Ectodermal cell (in vitro differentiated cells): ENCODE data around the gene RILP.

Experiments used
- H3K27ac ChIP-seq: 2 replicates; pipeline ENCODE4 v1.7.0; 2013; ENCODE audit warnings: mild to moderate bottlenecking, low read depth, low read length; ENCODE audit not compliant: insufficient read depth, poor library complexity, severe bottlenecking
- H3K27me3 ChIP-seq: 2 replicates; pipeline ENCODE4 v1.7.0; 2013; ENCODE audit warnings: mild to moderate bottlenecking, low read length; ENCODE audit not compliant: insufficient read depth, control insufficient read depth, poor library complexity, severe bottlenecking
- H3K36me3 ChIP-seq: one replicate; pipeline ENCODE4 v1.7.0; 2013; ENCODE audit warnings: low read length; ENCODE audit not compliant: control insufficient read depth, insufficient read depth
- H3K4me1 ChIP-seq: one replicate; pipeline ENCODE4 v1.7.0; 2013; ENCODE audit warnings: low read length; ENCODE audit not compliant: control insufficient read depth, insufficient read depth
- H3K4me3 ChIP-seq: 2 replicates; pipeline ENCODE4 v1.7.0; 2013; ENCODE audit warnings: low read depth, low read length, control low read depth; ENCODE audit not compliant: insufficient read depth
- H3K9me3 ChIP-seq: 2 replicates; pipeline ENCODE4 v1.7.0; 2013; ENCODE audit warnings: mild to moderate bottlenecking, low read length, moderate library complexity; ENCODE audit not compliant: control insufficient read depth
- WGBS, 2 experiments: methylation state at CpG; one replicate each; pipeline ENCODE4 v1.1.7; 2013; ENCODE audit warnings: missing lambda C conversion rate in 2 of 2; 5-methylcytosine and 5-hydroxymethylcytosine counted together

RILP gene

DNA sequence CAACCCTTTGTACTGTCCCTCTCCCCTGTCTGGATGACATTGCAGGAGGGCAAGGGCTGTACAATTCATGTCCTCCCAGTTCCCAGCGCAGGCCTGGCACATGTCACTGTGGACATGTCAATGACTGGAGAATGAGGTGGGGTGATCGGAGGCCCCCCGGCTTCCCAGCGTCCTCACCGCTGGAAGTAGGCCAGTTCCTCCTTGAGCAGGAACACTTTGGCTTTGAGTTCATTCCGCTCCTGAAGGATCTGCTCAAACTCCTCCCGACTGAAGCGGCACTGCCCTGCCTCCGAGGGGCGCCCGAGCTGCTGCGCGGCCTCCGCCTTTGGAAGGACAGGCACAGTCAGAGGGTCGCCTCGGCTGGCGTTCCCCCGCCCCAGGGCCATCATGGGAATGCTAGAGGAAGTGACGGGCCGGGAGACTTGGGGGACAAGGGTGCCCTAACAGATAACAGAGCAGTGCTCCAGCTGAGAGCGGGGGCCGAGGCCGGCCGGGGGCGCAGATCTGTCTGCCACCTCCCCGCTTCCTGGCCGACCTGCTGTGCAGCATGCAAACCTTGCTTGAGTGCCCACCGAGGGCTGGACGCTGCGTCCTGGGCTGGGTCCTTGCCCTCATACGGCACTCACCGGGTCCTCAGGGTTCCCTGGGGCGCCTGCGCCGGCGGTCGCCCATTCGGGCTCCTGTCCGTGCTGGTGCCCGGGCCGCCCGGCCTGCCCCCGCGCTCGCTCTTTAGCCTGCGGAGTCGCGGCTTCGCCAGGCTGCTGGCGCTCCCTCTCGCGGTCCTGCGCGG is 1.3 kb downstream of the RILP start:
- peak overlapping the region; percentile 26 for H3K27ac ChIP-seq
- H3K4me1 ChIP-seq, result peaks cover 25% of the 10 kb centered on the region
- 18 to 20% methylated on average over 54 of the region's 54 CpGs for WGBS, 2 experiments

DNA sequence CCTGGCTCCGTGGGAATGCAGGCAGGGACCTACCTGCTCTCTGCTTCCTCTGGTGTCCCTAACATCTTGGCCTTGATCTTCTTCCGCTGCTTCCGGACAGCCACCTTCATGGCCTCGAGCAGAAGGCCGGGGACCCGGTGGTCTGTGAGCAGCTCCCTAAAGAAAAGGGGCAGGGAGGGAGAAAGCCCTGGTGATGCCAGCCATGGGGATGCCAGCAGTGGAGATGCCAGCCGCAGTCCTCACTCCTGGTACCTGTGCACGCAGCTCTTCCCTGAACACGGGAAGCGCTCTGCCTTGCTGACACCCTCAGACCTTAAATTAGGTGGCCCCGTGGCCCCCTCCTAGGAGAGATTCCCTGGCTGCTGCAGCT is 1.9 kb downstream of the RILP start:
- WGBS, 2 experiments, result 89 to 90% methylated on average over 11 of the region's 11 CpGs
- H3K36me3 ChIP-seq, result peaks cover 22% of the 10 kb centered on the region
- H3K27ac ChIP-seq, result no peak overlapping the region
- peaks cover 25% of the 10 kb centered on the region for H3K4me1 ChIP-seq
- H3K27me3 ChIP-seq, result peaks cover 39% of the 10 kb centered on the region
- H3K4me3 ChIP-seq, result no peak overlapping the region
- no peaks in the 10 kb centered on the region for H3K9me3 ChIP-seq

More for the DNA sequence above, 1.3 kb downstream of the RILP start:
- Histone ChIP-seq H3K4me3 (peak overlapping the region; percentile 38), H3K9me3 (no peaks in the 10 kb centered on the region), H3K36me3 (peaks cover 27% of the 10 kb centered on the region), H3K27me3 (peaks cover 35% of the 10 kb centered on the region)

DNA sequence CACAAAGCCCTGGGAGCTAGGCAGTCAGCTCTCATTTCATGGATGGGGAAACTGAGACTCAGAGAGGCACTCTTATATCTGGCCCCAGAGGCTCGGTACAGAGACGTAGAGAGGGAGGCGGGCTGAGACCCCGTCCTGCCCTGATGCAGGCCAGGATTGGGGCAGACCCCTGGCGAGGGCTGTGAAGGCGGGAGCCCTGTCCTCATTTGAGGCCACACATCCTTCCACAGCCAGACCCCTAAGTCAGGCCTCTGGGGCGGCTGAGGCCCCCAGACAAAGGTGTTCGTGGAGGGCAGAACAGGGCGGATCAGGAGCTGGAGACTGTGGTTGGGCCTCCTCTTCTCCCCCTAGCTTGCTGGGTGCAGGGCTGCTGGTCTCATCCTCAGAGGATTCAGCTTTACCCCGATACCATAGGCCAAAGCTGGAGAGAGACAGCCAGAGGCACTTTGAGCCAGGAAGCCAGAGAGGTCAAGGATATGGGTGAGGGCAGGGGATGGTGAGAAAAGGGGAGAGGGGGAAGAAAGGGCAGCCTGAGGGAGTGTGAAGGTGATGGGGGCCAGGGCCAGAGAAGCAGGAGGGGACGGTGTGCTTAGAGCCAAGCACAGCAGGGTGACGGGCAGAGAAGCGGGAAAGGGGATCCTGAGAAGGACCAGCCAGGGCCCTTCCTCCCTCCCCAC is 3.3 kb downstream of the RILP start:
- Histone ChIP-seq H3K27ac (no peak overlapping the region), H3K4me1 (peaks cover 25% of the 10 kb centered on the region), H3K36me3 (peaks cover 8% of the 10 kb centered on the region), H3K27me3 (peaks cover 40% of the 10 kb centered on the region), H3K4me3 (no peak overlapping the region), H3K9me3 (no peaks in the 10 kb centered on the region)
- WGBS, 2 experiments, result 79 to 84% methylated on average over 13 of the region's 13 CpGs

DNA sequence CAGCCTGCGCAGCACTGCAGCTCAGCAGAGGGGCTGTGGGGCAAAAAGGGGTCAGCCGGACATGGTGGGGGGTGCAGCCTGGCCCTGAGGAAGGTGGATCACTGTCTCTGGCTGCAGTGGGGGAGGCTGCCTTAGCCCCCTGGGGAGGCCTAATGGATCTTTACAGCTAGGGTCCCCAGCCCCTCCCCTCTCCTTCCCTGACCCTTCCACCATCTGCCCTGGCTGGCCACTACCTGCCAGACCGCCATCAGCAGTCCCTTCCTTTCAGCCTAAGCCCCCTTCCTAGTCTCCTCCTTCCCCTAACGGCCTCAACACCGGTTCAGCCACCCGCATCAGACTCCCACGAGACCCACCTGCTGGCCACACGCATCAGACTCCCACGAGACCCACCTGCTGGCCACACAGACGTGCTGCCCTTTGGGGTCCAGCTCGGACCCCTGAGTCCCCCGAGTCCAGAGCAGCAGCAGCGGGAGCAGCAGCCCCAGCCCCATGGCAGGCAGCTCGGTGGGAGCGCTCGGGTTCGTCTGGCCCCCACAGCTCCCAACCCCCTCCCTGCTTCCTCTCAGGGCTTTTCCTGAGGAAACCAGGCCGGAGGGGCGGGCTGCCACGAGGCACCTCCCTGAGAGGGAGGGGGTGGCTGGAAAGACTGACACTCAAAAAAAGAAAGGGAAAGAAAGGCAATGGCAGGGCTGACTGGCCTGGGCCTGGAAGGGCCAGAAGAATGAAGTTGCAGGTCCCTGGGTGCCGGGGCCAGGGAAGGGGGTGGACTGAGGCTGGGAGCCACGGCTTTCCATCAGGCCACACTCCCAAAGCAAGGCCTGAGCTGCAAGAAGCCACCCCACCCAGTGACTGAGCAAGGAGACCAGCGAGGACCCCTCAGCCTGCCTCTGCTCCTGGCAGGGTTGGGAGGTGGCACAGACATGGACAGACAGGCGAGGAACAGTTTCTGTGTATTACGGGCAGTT is 4.2 kb downstream of the RILP start, which contains the start of gene SCARF1:
SCARF1 (minus strand) TSS at position 526 of the 965 bp plus-strand sequence; CDS start at position 491, 35 bp downstream.
- H3K27me3 ChIP-seq, result peaks cover 40% of the 10 kb centered on the region
- H3K4me3 ChIP-seq, result no peak within 1 kb of the TSS
- H3K4me1 ChIP-seq, result peaks cover 28% of the 10 kb centered on the region
- 73 to 75% methylated on average over 25 of the region's 25 CpGs for WGBS, 2 experiments
- no peak within 1 kb of the TSS for H3K27ac ChIP-seq
- H3K9me3 ChIP-seq, result no peaks in the 10 kb centered on the region
- H3K36me3 ChIP-seq, result no peaks in the 10 kb centered on the region

DNA sequence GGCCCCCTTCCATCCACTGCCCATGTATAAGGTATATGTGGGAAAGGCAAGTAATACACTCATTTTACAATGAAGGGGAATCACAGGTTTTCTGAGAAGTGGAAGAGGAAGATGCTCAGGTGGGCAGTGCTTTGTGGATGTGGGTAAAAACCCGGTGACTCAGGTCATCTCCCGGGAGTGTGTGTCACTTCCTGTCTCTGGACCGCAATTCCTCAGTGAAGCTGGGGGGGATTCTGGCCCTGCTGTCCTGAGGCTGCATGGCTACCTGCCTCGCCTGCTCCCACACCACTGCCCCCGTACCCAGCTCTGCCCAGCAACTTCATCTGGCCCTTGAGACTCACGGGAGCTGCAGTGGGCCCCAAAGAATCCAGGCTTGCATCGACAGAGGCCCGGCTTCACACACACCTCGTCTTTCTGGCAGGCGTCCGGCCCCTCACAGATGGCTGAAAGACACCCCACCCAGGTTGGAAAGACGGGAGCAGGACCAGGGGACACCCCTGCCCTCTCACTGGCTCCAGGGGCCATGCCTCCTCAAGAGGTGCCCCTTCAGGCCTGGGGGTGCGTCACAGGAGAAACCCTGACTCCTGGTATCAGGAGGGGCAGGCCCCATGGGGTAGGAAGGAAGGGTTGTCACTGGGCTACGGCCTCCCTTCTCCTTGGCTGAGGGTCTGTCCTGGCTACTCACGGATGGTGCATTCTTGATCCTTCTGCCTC is 5.0 kb downstream of the RILP start:
- Histone ChIP-seq H3K9me3 (no peaks in the 10 kb centered on the region), H3K27ac (no peak overlapping the region), H3K4me3 (no peak overlapping the region), H3K4me1 (peaks cover 29% of the 10 kb centered on the region), H3K27me3 (peaks cover 40% of the 10 kb centered on the region), H3K36me3 (no peaks in the 10 kb centered on the region)
- WGBS, 2 experiments, result 83 to 84% methylated on average over 15 of the region's 15 CpGs

DNA sequence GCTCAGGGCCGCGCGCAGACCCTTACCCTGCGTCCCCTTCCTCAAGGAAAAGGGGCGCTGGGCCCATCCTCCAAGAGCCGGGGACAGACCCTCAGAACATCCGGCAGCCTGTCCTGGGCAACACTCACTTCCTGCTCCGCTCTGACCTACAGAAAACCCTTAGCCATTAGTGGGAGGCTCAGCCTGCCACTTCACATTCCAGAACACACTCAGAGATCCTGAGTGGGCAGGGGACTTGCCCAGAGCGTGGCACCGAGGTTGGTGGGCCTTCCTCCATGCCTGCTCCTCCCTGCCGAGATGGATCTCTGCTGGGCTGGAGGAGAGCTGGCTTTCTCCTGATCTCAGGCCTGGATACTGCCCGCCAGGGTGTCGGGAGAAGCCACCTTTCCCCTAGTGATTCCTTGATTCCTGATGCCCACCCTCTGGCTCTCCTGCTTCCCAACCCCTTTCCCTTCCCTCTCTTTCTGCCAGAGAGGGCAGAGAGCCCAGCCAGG is 5.6 kb downstream of the RILP start:
- no peaks in the 10 kb centered on the region for H3K36me3 ChIP-seq
- WGBS, 2 experiments, result 58 to 60% methylated on average over 13 of the region's 13 CpGs
- H3K4me1 ChIP-seq, result peaks cover 33% of the 10 kb centered on the region
- no peak overlapping the region for H3K27ac ChIP-seq
- peaks cover 40% of the 10 kb centered on the region for H3K27me3 ChIP-seq
- no peaks in the 10 kb centered on the region for H3K9me3 ChIP-seq
- H3K4me3 ChIP-seq, result peak overlapping the region; percentile 25

DNA sequence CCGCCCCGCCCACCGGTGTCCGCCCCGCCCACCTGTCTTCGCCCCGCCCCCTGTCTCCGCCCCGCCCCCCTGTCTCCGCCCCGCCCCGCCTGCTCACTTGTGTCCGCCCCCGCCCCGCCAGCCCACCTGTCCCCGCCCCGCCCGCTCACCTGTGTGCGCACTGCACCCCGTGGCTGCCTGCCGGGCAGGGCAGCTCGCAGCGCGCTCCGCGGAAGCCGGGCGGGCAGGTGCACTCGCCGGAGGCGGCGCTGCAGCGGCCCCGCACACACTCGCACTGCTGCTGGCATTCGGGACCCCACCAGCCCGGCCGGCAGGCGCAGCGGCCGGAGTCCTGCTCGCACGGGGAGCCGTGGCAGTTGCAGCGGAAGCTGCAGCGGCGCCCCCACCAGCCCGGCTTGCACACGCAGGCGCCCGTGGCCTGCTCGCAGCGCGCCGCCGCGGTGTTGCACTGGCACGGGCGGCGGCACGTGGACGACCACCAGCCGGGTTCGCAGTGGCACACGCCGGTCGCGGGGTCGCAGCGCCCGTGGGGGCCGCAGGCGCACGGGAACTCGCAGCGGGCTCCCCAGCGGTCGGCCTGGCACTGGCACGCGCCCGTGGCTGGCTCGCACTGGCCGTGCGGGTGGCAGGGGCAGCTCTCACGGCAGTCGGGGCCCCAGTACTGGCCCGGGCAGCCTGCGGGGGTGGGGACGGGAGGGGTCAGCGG is 6.2 kb downstream of the RILP start:
- Histone ChIP-seq H3K4me1 (peaks cover 39% of the 10 kb centered on the region), H3K9me3 (no peaks in the 10 kb centered on the region), H3K36me3 (no peaks in the 10 kb centered on the region), H3K27me3 (peaks cover 40% of the 10 kb centered on the region), H3K4me3 (peak overlapping the region; percentile 25), H3K27ac (no peak overlapping the region)
- 4% methylated on average over 83 to 90 of the region's 90 CpGs for WGBS, 2 experiments

DNA sequence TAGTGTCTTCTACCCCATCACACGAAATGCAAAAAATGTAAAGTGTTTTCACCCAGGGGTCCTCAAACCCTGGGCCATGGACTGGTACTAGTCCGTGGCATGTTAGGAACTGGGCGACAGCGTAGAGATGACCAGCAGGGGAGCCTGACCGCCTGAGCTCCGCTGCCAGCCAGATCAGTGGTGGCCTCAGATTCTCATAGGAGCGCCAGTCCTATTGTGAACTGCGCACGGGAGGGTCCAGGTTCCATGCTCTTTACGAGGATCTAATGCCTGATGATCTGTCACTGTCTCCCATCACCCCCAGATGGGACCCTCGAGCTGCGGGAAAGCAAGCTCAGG is 8.6 kb downstream of the RILP start:
- Histone ChIP-seq H3K4me1 (peaks cover 40% of the 10 kb centered on the region), H3K36me3 (no peaks in the 10 kb centered on the region), H3K27me3 (peaks cover 26% of the 10 kb centered on the region)

More for the DNA sequence above, 8.6 kb downstream of the RILP start:
- H3K27ac ChIP-seq, result no peak overlapping the region
- H3K9me3 ChIP-seq, result no peaks in the 10 kb centered on the region
- WGBS, 2 experiments, result 83 to 84% methylated on average over 10 to 12 of the region's 12 CpGs
- H3K4me3 ChIP-seq, result no peak overlapping the region
